Activated T-cell treated with anti-CD3 and anti-CD28 coated beads, Interleukin-2, amount 50 U/mL, for 24 hours (primary cell): ENCODE data around the gene EBI3.
"Not testable (repeated sequence)": the region's sequence is repeated elsewhere in the genome, so short reads cannot be mapped to it uniquely, and the experiment has no call there.

Experiments
- DNase-seq: peaks from one replicate; pipeline ENCODE4 v3.0.0-alpha.2; 2020
- H3K27ac Mint-ChIP-seq: 2 replicates; pipeline ENCODE4 v1.8.0; 2020; ENCODE audit warnings: mild to moderate bottlenecking, mixed read lengths
- H3K27me3 Mint-ChIP-seq: 2 replicates; pipeline ENCODE4 v1.8.0; 2020; ENCODE audit warnings: mixed read lengths
- H3K36me3 Mint-ChIP-seq: 2 replicates; pipeline ENCODE4 v1.8.0; 2020; ENCODE audit warnings: low read depth, mixed read lengths
- H3K4me1 Mint-ChIP-seq: 2 replicates; pipeline ENCODE4 v1.8.0; 2020; ENCODE audit warnings: low read depth, mixed read lengths
- H3K4me3 Mint-ChIP-seq: 2 replicates; pipeline ENCODE4 v1.8.0; 2020; ENCODE audit warnings: mild to moderate bottlenecking, moderate library complexity, mixed read lengths
- H3K9me3 Mint-ChIP-seq: 2 replicates; pipeline ENCODE4 v1.8.0; 2020; ENCODE audit warnings: mixed read lengths

The EBI3 gene

GRCh38 chr19:4272894-4273293, 43.6 kb downstream of the EBI3 start:
- no peak overlapping the region for H3K4me3 Mint-ChIP-seq
- no peaks in the 10 kb centered on the region for H3K9me3 Mint-ChIP-seq
- no peak overlapping the region for H3K27ac Mint-ChIP-seq
- H3K27me3 Mint-ChIP-seq, result peaks cover 2% of the 10 kb centered on the region
- DNase-seq, result no peak
- H3K36me3 Mint-ChIP-seq, result peaks cover 44% of the 10 kb centered on the region
- H3K4me1 Mint-ChIP-seq, result no peaks in the 10 kb centered on the region

DNA sequence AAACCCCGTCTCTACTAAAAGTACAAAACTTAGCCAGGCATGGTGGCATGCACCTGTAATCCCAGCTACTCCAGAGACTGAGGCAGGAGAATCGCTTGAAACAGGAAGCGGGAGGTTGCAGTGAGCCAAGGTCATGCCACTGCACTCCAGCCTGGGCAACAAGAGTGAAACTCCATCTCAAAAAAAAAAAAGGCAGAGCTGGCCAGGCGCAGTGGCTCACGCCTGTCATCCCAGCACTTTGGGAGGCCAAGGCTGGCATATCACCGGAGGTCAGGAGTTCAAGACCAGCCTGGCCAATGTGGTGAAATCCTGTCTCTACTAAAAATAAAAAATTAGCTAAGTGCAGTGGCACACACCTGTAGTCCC, 45.0 kb downstream of the EBI3 start:
- DNase-seq, H3K4me1 Mint-ChIP-seq, H3K27ac Mint-ChIP-seq, H3K4me3 Mint-ChIP-seq, H3K9me3 Mint-ChIP-seq: not testable (repeated sequence)
- Mint-ChIP-seq H3K27me3 (peaks cover 11% of the 10 kb centered on the region), H3K36me3 (peaks cover 31% of the 10 kb centered on the region)

GRCh38 chr19:4277191-4277696, 47.9 kb downstream of the EBI3 start:
- H3K4me3 Mint-ChIP-seq, result no peak overlapping the region
- H3K27ac Mint-ChIP-seq, result no peak overlapping the region
- H3K9me3 Mint-ChIP-seq, result no peaks in the 10 kb centered on the region

DNA sequence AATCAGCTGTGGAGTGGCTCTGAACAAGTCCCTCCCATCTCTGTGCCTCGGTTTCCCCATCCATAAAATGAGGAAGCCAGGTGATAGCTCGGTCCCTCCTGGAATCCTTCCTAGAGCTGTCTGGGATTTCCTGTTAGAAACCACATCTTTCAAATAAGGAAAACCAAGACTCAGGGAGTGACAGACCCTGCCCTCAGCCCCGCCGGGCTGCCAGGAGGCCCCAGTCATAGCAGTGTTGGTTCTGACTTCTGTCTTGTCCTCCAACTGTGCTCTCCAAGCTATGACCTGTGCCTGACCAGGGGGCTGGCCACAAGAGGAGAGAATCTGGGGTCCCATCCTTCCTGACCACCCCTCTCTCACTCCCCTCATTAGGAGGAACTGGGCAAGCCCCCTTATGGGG, 48.7 kb downstream of the EBI3 start:
- Mint-ChIP-seq H3K9me3 (no peaks in the 10 kb centered on the region), H3K27ac (no peak overlapping the region)

More at GRCh38 chr19:4277191-4277696, 47.9 kb downstream of the EBI3 start:
- peaks cover 9% of the 10 kb centered on the region for H3K36me3 Mint-ChIP-seq
- H3K27me3 Mint-ChIP-seq, result peaks cover 34% of the 10 kb centered on the region
- peaks cover 5% of the 10 kb centered on the region for H3K4me1 Mint-ChIP-seq
- DNase-seq, result no peak

GRCh38 chr19:4278419-4279266, 49.3 kb downstream of the EBI3 start, which contains the start of gene SHD:
Gene SHD, plus strand, starts transcription at chr19:4279266. Its CDS starts 798 bp downstream, at chr19:4280064.
- H3K27me3 Mint-ChIP-seq, result peaks cover 37% of the 10 kb centered on the region
- H3K36me3 Mint-ChIP-seq, result no peaks in the 10 kb centered on the region
- DNase-seq, result no peak
- H3K27ac Mint-ChIP-seq, result no peak within 1 kb of the TSS
- H3K9me3 Mint-ChIP-seq, result no peaks in the 10 kb centered on the region
- H3K4me3 Mint-ChIP-seq, result peak within 1 kb of the TSS; percentile 41
- H3K4me1 Mint-ChIP-seq, result peaks cover 5% of the 10 kb centered on the region

More for the DNA sequence above, 48.7 kb downstream of the EBI3 start:
- H3K27me3 Mint-ChIP-seq, result peaks cover 37% of the 10 kb centered on the region
- no peak overlapping the region for H3K4me3 Mint-ChIP-seq
- peaks cover 5% of the 10 kb centered on the region for H3K4me1 Mint-ChIP-seq
- no peak for DNase-seq
- H3K36me3 Mint-ChIP-seq, result peaks cover 3% of the 10 kb centered on the region

- H3K4me1 Mint-ChIP-seq, result peaks cover 5% of the 10 kb centered on the region
- H3K9me3 Mint-ChIP-seq, result no peaks in the 10 kb centered on the region
- peaks cover 37% of the 10 kb centered on the region for H3K27me3 Mint-ChIP-seq
- H3K27ac Mint-ChIP-seq, result no peak overlapping the region
- no peak for DNase-seq
- H3K36me3 Mint-ChIP-seq, result no peaks in the 10 kb centered on the region
- no peak overlapping the region for H3K4me3 Mint-ChIP-seq
These were observed 49.9 kb downstream of the EBI3 start for GRCh38 chr19:4279267-4279529.

DNA sequence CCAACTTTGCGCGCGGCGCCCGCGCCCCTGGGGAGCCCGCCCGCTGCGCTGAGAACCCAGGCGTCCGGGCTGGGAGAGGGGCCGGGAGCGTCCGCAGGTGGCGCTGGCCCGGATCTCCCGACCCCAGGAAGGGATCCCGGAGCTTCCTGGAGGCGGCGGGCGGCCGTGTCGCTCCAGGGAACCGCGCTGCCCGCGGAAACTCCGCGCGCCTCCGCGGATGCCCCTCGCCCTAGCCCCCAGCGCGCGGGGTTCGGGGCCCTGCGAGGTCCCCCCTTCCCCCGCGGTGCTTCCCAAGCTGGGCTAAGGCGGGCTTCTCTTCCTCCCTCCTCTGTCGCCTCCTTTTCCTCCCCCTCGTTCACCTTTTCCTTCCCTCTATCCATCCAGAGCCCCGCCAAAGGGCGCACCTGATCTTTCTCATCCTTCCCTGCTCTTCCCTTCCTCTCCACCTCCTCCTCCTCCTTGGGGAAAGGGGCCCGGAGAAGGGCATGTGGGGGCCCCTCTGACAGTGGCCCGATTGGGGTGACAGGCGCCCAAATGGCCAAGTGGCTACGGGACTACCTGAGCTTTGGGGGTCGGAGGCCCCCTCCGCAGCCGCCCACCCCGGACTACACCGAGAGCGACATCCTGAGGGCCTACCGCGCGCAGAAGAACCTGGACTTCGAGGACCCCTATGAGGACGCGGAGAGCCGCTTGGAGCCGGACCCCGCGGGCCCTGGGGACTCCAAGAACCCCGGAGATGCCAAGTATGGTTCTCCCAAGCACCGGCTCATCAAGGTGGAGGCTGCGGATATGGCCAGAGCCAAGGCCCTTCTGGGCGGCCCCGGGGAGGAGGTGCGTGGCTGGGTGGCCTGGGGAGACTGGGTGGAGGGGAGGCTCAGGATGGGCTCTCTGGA, 50.5 kb downstream of the EBI3 start:
- Mint-ChIP-seq H3K27me3 (peaks cover 37% of the 10 kb centered on the region), H3K9me3 (no peaks in the 10 kb centered on the region), H3K27ac (no peak overlapping the region), H3K4me1 (peaks cover 5% of the 10 kb centered on the region), H3K4me3 (peak overlapping the region; percentile 41), H3K36me3 (no peaks in the 10 kb centered on the region)
- DNase-seq, result no peak

DNA sequence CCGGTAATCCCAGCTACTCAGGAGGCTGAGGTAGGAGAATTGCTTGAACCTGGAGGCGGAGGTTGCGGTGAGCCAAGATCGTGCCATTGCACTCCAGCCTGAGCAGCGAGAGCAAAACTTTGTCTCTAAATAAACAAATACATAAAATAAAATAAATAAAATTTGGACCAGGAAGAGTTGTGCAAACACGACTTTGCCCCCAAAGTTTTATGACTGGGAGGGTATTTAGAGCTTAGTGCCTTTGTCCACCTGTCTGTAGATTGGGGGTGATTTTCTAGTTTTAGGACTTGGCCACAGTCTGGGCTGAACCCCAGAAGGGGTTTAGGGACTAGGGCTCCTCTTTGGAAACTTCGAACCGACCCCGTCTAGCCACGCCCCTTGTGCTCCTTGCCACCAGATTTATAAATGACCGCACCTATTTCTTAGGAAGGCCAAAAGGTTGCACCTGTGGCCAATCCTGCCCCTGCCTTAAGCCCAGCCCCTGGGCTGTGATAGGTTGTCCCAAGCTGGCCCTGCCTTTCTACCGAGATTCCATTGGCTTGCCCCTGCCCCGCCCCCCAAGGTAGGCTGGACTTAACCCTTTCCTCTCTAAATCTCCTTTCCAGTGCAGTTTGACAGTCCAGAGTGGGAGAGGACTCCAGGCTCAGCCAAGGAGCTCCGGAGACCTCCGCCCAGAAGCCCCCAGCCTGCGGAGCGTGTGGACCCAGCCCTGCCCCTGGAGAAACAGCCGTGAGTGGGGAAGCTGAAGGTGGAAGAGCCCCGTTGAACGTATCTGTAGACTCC, 55.0 kb downstream of the EBI3 start:
- H3K4me1 Mint-ChIP-seq, result peaks cover 3% of the 10 kb centered on the region
- no peak overlapping the region for H3K4me3 Mint-ChIP-seq
- H3K27ac Mint-ChIP-seq, result no peak overlapping the region
- peaks cover 25% of the 10 kb centered on the region for H3K27me3 Mint-ChIP-seq
- no peaks in the 10 kb centered on the region for H3K36me3 Mint-ChIP-seq
- no peak for DNase-seq
- no peaks in the 10 kb centered on the region for H3K9me3 Mint-ChIP-seq

DNA sequence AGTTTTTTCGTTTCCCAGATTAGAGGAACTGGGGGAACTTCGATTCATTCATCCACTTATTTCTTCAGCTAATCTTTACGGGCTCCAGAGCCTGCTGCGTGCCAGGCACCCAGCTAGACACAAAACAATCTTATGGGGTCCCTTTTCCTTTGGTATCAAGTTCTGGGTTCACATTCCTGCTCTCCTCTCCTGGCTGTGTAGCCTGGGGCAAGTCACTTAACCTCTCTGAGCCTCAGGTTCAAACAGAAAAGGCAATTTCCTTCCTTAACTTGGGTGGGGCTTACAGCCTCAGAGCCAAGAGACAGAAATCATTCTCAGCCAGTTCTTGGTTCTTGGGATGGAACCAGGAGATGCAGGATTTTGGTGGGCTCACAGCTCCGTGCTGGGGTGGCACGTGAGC, 55.7 kb downstream of the EBI3 start:
- no peaks in the 10 kb centered on the region for H3K4me1 Mint-ChIP-seq
- no peak overlapping the region for H3K27ac Mint-ChIP-seq
- H3K27me3 Mint-ChIP-seq, result peaks cover 22% of the 10 kb centered on the region
- no peaks in the 10 kb centered on the region for H3K36me3 Mint-ChIP-seq
- no peak overlapping the region for H3K4me3 Mint-ChIP-seq
- no peaks in the 10 kb centered on the region for H3K9me3 Mint-ChIP-seq
- DNase-seq, result no peak

DNA sequence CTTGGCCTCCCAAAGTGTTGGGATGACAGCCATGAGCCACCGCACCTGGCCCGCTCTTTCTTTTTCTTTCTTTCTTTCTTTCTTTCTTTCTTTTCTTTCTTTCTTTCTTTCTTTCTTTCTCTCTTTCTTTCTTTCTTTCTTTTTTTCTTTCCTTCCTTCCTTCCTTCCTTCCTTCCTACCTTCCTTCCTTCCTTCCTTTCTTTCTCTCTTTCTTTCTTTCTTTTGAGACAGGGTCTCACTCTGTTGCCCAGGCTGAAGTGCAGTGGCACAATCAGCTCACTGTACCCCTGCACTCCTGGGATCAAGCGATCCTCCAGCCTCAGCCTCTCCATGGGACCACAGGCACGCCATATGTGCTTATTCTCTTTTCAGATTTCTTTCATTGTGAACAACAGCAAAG, 56.8 kb downstream of the EBI3 start:
- H3K36me3 Mint-ChIP-seq, DNase-seq, H3K27me3 Mint-ChIP-seq, H3K4me3 Mint-ChIP-seq, H3K9me3 Mint-ChIP-seq, H3K27ac Mint-ChIP-seq, H3K4me1 Mint-ChIP-seq: not testable (repeated sequence)
